ENCODE data around the gene PSAT1. TPM values are rescaled to one million over a fixed set of nuclear protein-coding genes. Genes with fewer than 3 reads are reported as not detected.

PSAT1 gene
- total and polyA plus RNA-seq, 2 of the 13 experiments (the other 11 are each of a cell fraction or from before 2014, with no cell fraction given): 135 to 229 TPM

GRCh38 chr9:78354324-78354973 lies 57.5 kb downstream of the PSAT1 start (continued):
- no peak for TF ChIP-seq HDAC6 (IDR thresholded peaks at IDR 0.05; ENCODE audit: low read depth, low read length)
- no peak for TF ChIP-seq TMF1 (CRISPR knock-in tag; IDR thresholded peaks at IDR 0.05; ENCODE audit: low read depth)
- no peak for TF ChIP-seq ZNF460 (CRISPR knock-in tag; IDR thresholded peaks at IDR 0.05; ENCODE audit: borderline replicate concordance)
- TF ChIP-seq SP140L (CRISPR knock-in tag; IDR thresholded peaks at IDR 0.05; ENCODE audit: borderline replicate concordance): no peak
- TF ChIP-seq NR1H2 (CRISPR knock-in tag; IDR thresholded peaks at IDR 0.05; ENCODE audit: borderline replicate concordance, low read depth): no peak
- no peak for TF ChIP-seq ZNF496 (CRISPR knock-in tag; IDR thresholded peaks at IDR 0.05; ENCODE audit: insufficient replicate concordance)
- TF ChIP-seq ARID5B (CRISPR knock-in tag; IDR thresholded peaks at IDR 0.05): peak; percentile 89
- no peak for TF ChIP-seq ZNF550 (CRISPR knock-in tag; IDR thresholded peaks at IDR 0.05; ENCODE audit: borderline replicate concordance)
- no peak for TF ChIP-seq ZNF44 (CRISPR knock-in tag; IDR thresholded peaks at IDR 0.05)
- peak; percentile 56 for TF ChIP-seq CREM (IDR thresholded peaks at IDR 0.05)
- no peak for TF ChIP-seq CREM (CRISPR knock-in tag; IDR thresholded peaks at IDR 0.05)
- no peak for TF ChIP-seq HINFP (CRISPR knock-in tag; IDR thresholded peaks at IDR 0.05; ENCODE audit: low read depth)
- no peak for TF ChIP-seq KDM5B (CRISPR knock-in tag; IDR thresholded peaks at IDR 0.05; ENCODE audit: borderline replicate concordance)
- 0 out of 2 replicates have a peak, but pooled peaks have one; percentile 18 for TF ChIP-seq KDM6A (CRISPR knock-in tag; IDR thresholded peaks at IDR 0.05; ENCODE audit: low read depth)
- TF ChIP-seq PREB (CRISPR knock-in tag; IDR thresholded peaks at IDR 0.05): no peak
- no peak for TF ChIP-seq KLF16 (CRISPR knock-in tag; IDR thresholded peaks at IDR 0.05)
- TF ChIP-seq TRIM24 (CRISPR knock-in tag; IDR thresholded peaks at IDR 0.05): no peak
- no peak for TF ChIP-seq UBTF (CRISPR knock-in tag; IDR thresholded peaks at IDR 0.05)
- TF ChIP-seq ZBTB25 (CRISPR knock-in tag; IDR thresholded peaks at IDR 0.05): no peak
- no peak for TF ChIP-seq ZNF761 (CRISPR knock-in tag; conservative IDR thresholded peaks at IDR 0.05)

Measured in HepG2 (cell line).